ENCODE data around the gene CYP19A1.
A peak's percentile ranks its signal among the peaks of the same experiment; 100 is the strongest.

The CYP19A1 gene

DNA sequence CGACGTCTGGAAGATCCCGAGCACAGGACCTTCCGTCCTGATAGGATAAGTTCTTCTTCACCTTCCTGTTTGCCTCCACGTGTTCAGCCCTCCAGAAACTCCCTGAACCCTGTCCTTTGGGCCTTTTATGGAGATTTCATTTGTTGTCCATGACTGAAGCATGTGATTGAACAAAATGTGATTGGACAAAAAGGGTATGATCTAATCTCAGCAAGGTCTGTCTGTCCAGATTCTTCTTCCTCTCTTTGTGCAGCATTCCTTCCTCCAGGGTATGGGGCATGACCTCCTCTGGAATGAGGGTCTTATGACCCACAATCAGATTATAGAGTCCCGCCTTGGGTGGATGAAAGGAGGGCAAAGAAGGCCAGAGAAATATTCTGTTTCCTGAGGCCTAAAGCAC is at the start of gene CYP19A1:
CYP19A1 (minus strand) TSS at position 101 of the 400 bp plus-strand sequence. CDS start 95,684 bp downstream, outside the sequence.
- no peak for DNase-seq (ENCODE audit: low spot score)

GRCh38 chr15:51387699-51388041 is 49.3 kb upstream of the CYP19A1 start:
- no peak for DNase-seq (ENCODE audit: low spot score)

GRCh38 chr15:51386960-51387698 is 48.7 kb upstream of the CYP19A1 start:
- DNase-seq (ENCODE audit: low spot score) = no peak

DNA sequence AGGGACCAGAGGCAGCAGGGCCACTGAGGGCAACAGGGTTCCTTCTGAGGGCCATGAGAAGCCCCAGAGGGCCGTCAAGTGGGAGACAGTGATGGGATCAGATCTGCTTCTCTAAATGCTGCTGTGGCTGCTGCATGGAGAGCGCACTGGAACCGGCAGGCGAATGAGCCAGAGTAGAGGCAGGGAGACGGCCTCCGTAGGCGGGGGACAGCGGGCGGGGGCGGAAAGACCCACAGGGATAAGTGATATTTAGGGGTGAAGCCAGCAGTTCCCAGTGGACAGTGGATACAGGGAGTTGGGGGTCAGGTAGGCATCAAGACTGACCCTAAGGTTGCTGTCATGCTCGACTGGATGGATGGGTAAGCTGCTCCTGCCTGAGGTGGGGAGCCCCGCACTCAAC is 48.1 kb upstream of the CYP19A1 start:
- DNase-seq (ENCODE audit: low spot score) = no peak

DNA sequence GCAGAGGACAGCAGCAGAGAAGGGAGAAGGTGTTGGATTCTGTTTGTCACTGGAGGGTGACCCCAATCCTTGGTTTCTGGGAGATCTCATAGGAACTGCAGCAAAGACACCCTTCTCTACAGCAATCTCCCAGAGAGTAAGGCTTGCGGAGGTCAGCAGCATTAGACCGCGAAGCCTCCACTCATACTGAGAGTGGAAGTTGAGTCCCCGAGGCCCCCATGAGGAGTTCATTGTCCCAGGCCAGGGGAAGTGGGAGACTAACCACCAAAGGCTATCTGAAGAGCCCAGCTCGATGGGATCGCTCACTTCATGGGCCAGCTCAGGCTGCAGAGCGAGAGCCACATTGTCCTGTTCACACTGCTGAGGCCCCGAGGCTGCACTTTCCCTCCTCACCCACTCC is 47.6 kb upstream of the CYP19A1 start:
- DNase-seq (ENCODE audit: low spot score) = no peak

GRCh38 chr15:51382787-51383186 is 44.4 kb upstream of the CYP19A1 start:
- DNase-seq (ENCODE audit: low spot score) = peak; percentile 59

GRCh38 chr15:51380999-51381806 is 42.8 kb upstream of the CYP19A1 start:
- DNase-seq (ENCODE audit: low spot score) = peak; percentile 84

DNA sequence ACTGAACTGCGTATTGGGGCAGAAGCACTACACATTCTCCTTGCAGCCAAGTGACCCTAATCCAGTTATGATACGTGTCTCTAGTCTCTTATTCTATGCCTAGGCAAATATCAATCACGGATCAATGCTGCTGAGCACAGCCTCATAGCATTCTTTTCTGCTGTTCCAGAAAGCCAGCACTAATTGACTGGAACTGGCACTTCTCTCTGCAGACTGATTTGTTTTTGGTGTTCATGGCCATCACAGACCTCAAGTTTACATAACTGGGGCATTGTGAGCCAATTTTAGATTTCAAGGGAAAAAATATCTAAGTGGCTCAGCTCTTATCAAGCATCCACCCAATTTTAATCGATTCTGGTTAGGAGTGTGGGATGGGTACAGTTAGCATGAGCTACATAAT is 41.0 kb upstream of the CYP19A1 start:
- no peak for DNase-seq (ENCODE audit: low spot score)

- no peak for DNase-seq (ENCODE audit: low spot score)
Measured at GRCh38 chr15:51378406-51378805, 40.0 kb upstream of the CYP19A1 start.

DNA sequence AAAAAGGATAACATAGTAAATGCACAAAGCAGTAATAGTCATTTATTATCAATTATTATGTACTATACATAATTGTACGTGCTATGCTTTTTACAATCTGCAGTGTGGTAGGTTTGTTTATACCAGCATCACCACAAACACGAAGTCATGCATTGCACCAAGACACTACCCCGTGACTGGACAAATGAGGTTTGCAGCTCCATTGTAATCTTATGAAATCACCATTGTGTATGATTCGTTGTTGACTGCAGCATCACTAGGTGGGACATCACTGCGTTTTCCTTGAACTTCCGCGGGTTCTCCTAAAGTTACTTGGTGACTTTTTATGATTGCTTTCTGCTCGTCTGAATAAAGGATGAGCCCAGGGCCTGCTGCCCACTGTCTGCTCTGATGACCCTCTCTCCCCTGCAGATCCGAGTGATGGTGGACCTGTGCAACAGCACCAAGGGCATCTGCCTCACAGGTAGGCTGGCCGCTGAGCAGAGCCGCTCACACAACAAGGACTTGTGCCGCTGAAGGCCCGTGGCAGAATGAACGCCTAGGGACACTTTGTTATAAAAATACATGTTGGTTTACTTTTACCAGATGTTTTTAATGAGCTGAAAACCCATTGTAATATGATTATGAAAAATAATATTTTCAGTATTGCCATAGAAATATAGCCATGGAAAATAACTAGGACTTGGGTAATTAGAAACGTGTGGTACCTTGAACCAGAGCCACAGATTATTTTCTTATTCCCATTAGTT is 38.8 kb upstream of the CYP19A1 start:
- DNase-seq (ENCODE audit: low spot score) = peak; percentile 4

GRCh38 chr15:51375966-51376640 is 37.7 kb upstream of the CYP19A1 start:
- DNase-seq (ENCODE audit: low spot score) = peak; percentile 47

- no peak for DNase-seq (ENCODE audit: low spot score)
Measured at GRCh38 chr15:51374131-51374530, 35.7 kb upstream of the CYP19A1 start.

DNA sequence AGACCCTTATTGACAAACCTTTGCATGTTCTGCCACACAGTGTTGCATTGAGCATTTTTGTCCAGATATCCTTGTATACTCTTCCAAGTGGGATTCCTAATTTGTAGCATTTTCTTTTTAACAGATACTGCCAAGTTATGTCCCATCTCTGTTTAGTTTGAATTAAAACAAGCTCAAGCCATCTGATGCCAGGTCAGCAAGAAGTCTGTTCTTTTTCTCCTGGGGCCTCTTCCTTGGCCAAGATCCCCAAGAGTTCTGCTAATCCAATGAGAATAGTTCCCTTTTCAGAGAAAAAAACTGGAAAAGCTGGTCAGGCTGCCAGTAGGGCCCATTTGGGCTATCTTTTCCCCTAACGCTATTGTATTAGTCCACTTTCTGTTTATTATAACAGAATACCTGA is 32.9 kb upstream of the CYP19A1 start:
- DNase-seq (ENCODE audit: low spot score) = no peak

- no peak for DNase-seq (ENCODE audit: low spot score)
Measured at GRCh38 chr15:51369451-51369761, 31.0 kb upstream of the CYP19A1 start.

- DNase-seq (ENCODE audit: low spot score) = no peak
Measured at GRCh38 chr15:51368751-51369450, 30.5 kb upstream of the CYP19A1 start.

- DNase-seq (ENCODE audit: low spot score) = no peak
Measured at GRCh38 chr15:51368307-51368706, 29.9 kb upstream of the CYP19A1 start.

- no peak for DNase-seq (ENCODE audit: low spot score)
Measured at GRCh38 chr15:51367322-51367976, 29.1 kb upstream of the CYP19A1 start.

GRCh38 chr15:51366920-51367319 is 28.5 kb upstream of the CYP19A1 start:
- DNase-seq (ENCODE audit: low spot score) = no peak

- DNase-seq (ENCODE audit: low spot score) = no peak
Measured at GRCh38 chr15:51366071-51366470, 27.7 kb upstream of the CYP19A1 start.

DNA sequence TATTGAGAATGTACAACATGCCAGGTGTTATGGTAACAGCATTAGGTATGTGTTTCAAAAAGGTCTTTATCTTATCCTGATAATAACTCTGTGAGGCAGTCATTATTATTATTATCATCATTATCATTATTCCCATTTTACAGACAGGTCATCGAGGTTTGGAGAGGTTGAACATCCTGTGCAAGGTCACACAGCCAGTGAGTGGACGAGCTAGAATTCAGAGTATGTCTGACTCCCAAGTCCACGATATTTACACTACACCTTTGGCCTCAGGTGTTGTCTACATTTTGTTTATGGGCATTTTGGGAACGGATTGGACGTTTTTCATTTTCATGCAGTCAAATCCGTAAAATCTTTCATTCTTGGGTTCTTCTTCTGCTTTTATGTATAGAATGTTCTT is 27.0 kb upstream of the CYP19A1 start:
- DNase-seq (ENCODE audit: low spot score) = no peak

- no peak for DNase-seq (ENCODE audit: low spot score)
Measured at GRCh38 chr15:51363383-51363782, 25.0 kb upstream of the CYP19A1 start.
